ENCODE data around the gene ZNF470. TPM values are rescaled to one million over a fixed set of nuclear protein-coding genes. Genes with fewer than 3 reads are reported as not detected.

The ZNF470 gene
- 2.9 TPM for total RNA-seq
- long read RNA-seq, result 0 reads

GRCh38 chr19:56567274-56568120, at the start of gene ZNF470:
TSS of gene ZNF470 (plus strand) at chr19:56567468. CDS start at chr19:56570312, 2,844 bp downstream.
- peak; percentile 100 for ATAC-seq
- intact Hi-C loops (cut with DNase I), result loop anchor here (2.0 to 10.0 kb wide), 3 partner anchors 27 to 163 kb away; partner anchors contain the start of genes ZFP28, ZNF583 and ZNF71
- DNase-seq (ENCODE audit: missing footprints), result peak; percentile 96

- ATAC-seq (no peak), DNase-seq (ENCODE audit: missing footprints) (no peak)
- intact Hi-C loops (cut with DNase I), result no loop called here
Measured at GRCh38 chr19:56525214-56525860, 41.9 kb upstream of the ZNF470 start.

- DNase-seq (ENCODE audit: missing footprints) (no peak), ATAC-seq (no peak)
- intact Hi-C loops (cut with DNase I), result loop anchor here (10.0 kb wide), 1 partner anchor 133 kb away; the partner anchor contains the start of gene ZNF583
Measured at GRCh38 chr19:56537442-56537841, 29.8 kb upstream of the ZNF470 start.

GRCh38 chr19:56538254-56538760, 29.0 kb upstream of the ZNF470 start:
- intact Hi-C loops (cut with DNase I), result loop anchor here (2.0 to 10.0 kb wide), 3 partner anchors 28 to 134 kb away; partner anchors contain the start of genes ZNF470 and ZNF583
- peak; percentile 98 for ATAC-seq
- peak; percentile 94 for DNase-seq (ENCODE audit: missing footprints)

GRCh38 chr19:56538761-56539263, 28.5 kb upstream of the ZNF470 start, which contains the start of gene ZFP28:
TSS of gene ZFP28 (plus strand) at chr19:56538948. CDS start at chr19:56539019, 71 bp downstream.
- ATAC-seq (peak; percentile 87), DNase-seq (ENCODE audit: missing footprints) (peak; percentile 90)
- intact Hi-C loops (cut with DNase I), result loop anchor here (2.0 to 10.0 kb wide), 3 partner anchors 28 to 134 kb away; partner anchors contain the start of genes ZNF470 and ZNF583

GRCh38 chr19:56543776-56544175, 23.5 kb upstream of the ZNF470 start:
- intact Hi-C loops (cut with DNase I), result no loop called here
- DNase-seq (ENCODE audit: missing footprints) (no peak), ATAC-seq (no peak)

GRCh38 chr19:56547535-56547934, 19.7 kb upstream of the ZNF470 start:
- no peak for ATAC-seq
- no peak for DNase-seq (ENCODE audit: missing footprints)
- intact Hi-C loops (cut with DNase I), result no loop called here

GRCh38 chr19:56554272-56554869, 12.9 kb upstream of the ZNF470 start:
- ATAC-seq (no peak), DNase-seq (ENCODE audit: missing footprints) (no peak)
- intact Hi-C loops (cut with DNase I), result no loop called here

- ATAC-seq (no peak), DNase-seq (ENCODE audit: missing footprints) (no peak)
- intact Hi-C loops (cut with DNase I), result loop anchor here (10.0 kb wide), 1 partner anchor 158 kb away; the partner anchor contains the start of gene ZNF583
Measured at GRCh38 chr19:56562766-56563165, 4.5 kb upstream of the ZNF470 start.

GRCh38 chr19:56566904-56567273, 379 bp upstream of the ZNF470 start:
- intact Hi-C loops (cut with DNase I), result loop anchor here (2.0 to 10.0 kb wide), 2 partner anchors 28 to 162 kb away; partner anchors contain the start of genes ZFP28 and ZNF583
- peak; percentile 75 for DNase-seq (ENCODE audit: missing footprints)
- ATAC-seq, result peak; percentile 66

GRCh38 chr19:56572589-56572988, 5.3 kb downstream of the ZNF470 start:
- DNase-seq (ENCODE audit: missing footprints), result no peak
- intact Hi-C loops (cut with DNase I), result no loop called here

GRCh38 chr19:56573914-56574313, 6.6 kb downstream of the ZNF470 start:
- intact Hi-C loops (cut with DNase I), result no loop called here
- DNase-seq (ENCODE audit: missing footprints) (no peak), ATAC-seq (no peak)

More at GRCh38 chr19:56572589-56572988, 5.3 kb downstream of the ZNF470 start:
- ATAC-seq, result no peak

GRCh38 chr19:56577719-56578602, 10.7 kb downstream of the ZNF470 start:
- intact Hi-C loops (cut with DNase I), result no loop called here
- ATAC-seq (no peak), DNase-seq (ENCODE audit: missing footprints) (no peak)

- ATAC-seq (no peak), DNase-seq (ENCODE audit: missing footprints) (no peak)
- intact Hi-C loops (cut with DNase I), result loop anchor here (2.0 kb wide), 1 partner anchor 26 kb away; no protein-coding TSS in a partner anchor
Measured at GRCh38 chr19:56594446-56594782, 27.1 kb downstream of the ZNF470 start.

- intact Hi-C loops (cut with DNase I), result loop anchor here (2.0 to 5.0 kb wide), 2 partner anchors 26 to 77 kb away; partner anchors contain the start of gene ZNF835
- ATAC-seq (peak; percentile 99), DNase-seq (ENCODE audit: missing footprints) (peak; percentile 96)
Measured at GRCh38 chr19:56594783-56595547, 27.7 kb downstream of the ZNF470 start, which contains the start of gene ZNF71. TSS of gene ZNF71 (plus strand) at chr19:56595302. CDS start at chr19:56601559, 6,257 bp downstream.

GRCh38 chr19:56595548-56595899, 28.3 kb downstream of the ZNF470 start:
- intact Hi-C loops (cut with DNase I), result loop anchor here (2.0 to 5.0 kb wide), 2 partner anchors 27 to 77 kb away; partner anchors contain the start of gene ZNF835
- no peak for DNase-seq (ENCODE audit: missing footprints)
- peak; percentile 14 for ATAC-seq

- intact Hi-C loops (cut with DNase I), result loop anchor here (5.0 kb wide), 1 partner anchor 76 kb away; the partner anchor contains the start of gene ZNF835
- no peak for DNase-seq (ENCODE audit: missing footprints)
- no peak for ATAC-seq
Measured at GRCh38 chr19:56596676-56597075, 29.4 kb downstream of the ZNF470 start.

All from Right ventricle myocardium inferior (tissue), 1 donor.